ENCODE measurements around the gene MBNL1.

- TF ChIP-seq POLR2A (IDR thresholded peaks at IDR 0.05), result no peak
- no peak for TF ChIP-seq CTCF (IDR thresholded peaks at IDR 0.05)
Measured at GRCh38 chr3:152373379-152373778, 104.7 kb downstream of the MBNL1 start.
